GM19438 (cell line): ENCODE data around the gene CD302.
"Not testable (repeated sequence)": the region's sequence is repeated elsewhere in the genome, so short reads cannot be mapped to it uniquely, and the experiment has no call there.

ENCODE experiments used
- ATAC-seq: cut with Tn5 transposase; IDR thresholded peaks from one replicate; pipeline ENCODE4 v1.9.1; 2021; ENCODE audit warnings: low read depth; ENCODE audit not compliant: unreplicated experiment

CD302 gene, protein sequence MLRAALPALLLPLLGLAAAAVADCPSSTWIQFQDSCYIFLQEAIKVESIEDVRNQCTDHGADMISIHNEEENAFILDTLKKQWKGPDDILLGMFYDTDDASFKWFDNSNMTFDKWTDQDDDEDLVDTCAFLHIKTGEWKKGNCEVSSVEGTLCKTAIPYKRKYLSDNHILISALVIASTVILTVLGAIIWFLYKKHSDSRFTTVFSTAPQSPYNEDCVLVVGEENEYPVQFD

DNA sequence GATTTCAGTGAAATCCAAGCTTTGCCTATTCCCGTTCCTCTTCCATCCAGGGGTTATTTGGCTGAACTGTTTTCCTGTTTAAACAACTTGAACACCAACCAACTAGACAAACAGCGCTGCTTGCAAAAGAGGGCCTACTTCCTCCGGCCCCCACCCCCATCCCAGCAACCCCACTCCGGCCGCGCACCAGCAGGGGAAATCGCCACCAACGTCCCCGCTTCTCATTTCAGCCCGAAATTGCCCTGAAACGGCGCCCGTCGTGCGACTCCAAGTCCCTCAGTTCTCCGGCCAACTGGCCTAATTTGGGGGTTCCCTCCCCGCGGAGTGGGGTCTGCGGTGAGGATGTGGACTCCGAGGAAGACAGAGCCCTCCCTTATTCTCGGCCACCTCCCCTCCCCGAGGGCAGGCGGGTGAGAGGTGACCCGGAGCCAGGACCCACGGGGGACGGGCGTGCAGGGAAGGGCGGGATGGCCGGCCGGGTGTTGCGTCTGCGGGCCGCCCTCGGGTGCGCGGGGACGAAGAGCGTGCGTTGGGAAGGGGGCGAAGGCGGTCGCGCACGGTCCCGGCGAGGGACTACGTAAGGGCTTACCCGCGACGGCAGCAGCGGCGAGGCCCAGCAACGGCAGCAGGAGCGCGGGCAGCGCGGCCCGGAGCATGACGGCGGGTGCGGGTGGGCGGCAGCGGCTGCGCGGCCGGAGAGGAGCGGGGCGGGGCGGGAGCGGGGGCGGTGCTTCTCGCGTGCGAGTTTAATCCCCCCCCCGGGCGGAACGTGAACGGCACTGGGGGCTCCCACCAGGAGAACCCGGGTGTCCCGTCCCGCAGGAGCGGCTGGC is at the start of gene CD302:
Gene CD302, minus strand, starts transcription at position 666 of the 833 bp plus-strand sequence. Its CDS starts 10 bp downstream, at position 656.
- ATAC-seq = peak; percentile 55

DNA sequence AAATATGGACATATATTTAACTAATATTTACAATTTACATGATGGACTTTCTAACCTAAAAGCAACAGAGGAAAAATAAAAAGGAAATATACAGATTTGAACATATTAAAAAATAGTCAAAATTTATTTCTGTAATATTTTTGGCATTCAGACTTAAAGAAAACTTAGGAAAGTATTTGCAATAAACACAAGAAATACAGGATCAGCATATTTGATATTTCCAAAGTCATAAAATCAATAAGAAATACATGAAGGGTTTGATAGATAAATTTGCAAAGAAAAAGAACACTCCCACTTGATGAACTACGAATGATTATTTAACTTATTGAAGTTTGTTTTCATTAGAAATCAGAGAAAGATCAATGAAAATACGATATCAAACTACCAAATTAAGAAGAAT is 48.6 kb upstream of the CD302 start:
- ATAC-seq = no peak

DNA sequence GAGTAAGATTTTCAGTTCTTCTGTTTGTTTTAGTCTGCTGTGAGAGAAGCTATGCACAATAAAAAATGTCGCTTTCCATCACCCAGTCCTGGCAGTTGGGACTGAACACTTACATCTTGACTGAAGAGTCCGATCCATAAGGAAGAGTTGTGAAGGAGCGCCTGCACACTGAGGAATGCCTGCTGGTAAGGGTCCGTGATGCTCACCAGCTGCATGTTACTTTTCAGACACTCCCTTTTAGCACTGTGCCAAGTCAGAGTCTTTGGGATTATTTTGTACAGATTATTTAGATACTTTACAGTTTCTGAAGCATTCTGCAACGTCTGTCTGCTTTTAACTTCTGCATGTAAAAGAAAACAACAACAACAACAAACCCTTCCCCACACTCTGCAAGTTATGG is 42.6 kb upstream of the CD302 start:
- ATAC-seq = no peak

DNA sequence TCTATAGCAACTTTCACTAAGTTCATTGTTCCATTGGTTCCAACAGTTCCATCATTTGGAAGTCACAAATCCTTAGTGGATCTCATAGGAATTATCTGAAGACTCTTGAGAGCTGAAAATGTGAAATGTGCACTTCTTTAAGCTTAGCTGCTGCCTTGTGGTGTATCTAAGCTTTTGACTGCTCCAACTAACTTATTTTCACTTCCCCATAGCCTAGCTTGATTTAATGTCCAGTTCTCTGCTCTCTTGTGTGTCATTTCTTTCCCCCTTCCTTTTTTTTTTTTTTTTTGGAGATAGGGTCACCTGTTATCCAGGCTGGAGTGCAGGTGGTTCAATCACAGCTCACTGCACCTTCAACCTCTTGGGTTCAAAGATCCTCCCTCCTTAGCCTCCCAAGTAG is 34.9 kb upstream of the CD302 start:
- no peak for ATAC-seq

DNA sequence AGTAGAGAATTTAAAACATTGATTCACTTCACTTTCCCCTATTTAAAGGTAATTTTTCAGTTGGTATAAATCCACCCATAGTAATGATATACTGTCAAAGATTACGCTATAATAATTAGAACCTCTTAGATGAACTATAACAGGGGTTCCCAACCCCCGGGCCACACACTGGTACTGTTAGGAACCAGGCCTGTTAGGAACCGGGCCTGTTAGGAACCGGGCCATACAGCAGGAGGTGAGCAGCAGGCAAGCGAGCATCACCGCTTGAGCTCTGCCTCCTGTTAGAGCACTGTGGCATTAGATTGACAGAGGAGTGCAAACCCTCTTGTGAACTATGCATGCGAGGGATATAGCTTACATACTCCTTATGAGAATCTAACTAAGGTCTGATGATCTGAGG is 34.0 kb upstream of the CD302 start:
- ATAC-seq = no peak

DNA sequence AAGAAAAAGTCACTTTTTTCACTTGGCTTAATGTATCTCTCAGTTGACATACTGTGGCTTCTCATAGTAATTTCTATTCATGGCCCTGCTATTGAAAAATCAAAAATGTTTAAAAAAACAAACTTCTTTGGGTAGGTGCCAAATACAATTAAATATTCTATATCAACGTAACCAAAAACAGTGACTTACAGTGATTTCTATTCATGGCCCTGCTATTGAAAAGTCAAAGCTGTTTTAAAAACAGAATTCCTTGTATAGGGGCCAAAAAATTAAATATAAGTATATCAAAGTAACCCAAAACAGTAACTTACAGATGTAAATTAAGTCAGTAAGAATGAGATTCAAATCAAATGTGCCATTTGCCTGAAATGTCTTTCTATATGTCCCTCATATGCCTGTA is 31.4 kb upstream of the CD302 start:
- no peak for ATAC-seq

DNA sequence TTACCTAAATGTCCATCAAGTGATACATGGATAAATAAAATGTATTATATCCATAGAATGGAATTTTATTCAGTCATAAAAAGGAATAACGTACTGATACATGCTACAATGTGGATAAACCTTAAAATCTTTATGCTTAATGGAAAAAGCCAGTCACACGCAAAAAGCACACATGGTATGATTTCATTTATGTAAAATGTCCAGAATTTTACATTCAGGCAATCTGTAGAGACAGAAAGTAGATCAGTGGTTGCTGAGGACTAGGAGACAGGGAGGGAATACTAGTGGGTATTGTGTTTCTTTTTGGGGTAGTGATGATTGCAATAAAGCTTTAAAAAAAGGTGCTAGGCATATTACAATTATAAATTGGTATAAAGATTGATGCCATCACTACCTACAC is 30.7 kb upstream of the CD302 start:
- ATAC-seq = no peak

DNA sequence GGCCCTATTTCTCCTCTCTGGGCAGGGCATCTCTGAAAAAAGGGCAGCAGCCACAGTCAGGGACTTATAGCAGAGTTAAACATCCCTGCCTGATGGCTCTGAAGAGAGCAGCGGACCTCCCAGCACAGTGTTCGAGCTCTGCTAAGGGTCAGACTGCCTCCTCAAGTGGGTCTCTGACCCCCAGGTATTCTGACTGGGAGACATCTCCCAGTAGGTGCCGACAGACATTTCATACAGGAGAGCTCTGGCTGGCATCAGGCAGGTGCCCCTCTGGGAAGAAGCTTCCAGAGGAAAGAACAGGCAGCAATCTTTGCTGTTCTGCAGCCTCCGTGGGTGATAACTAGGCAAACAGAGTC is 24.4 kb upstream of the CD302 start:
- ATAC-seq = not testable (repeated sequence)

DNA sequence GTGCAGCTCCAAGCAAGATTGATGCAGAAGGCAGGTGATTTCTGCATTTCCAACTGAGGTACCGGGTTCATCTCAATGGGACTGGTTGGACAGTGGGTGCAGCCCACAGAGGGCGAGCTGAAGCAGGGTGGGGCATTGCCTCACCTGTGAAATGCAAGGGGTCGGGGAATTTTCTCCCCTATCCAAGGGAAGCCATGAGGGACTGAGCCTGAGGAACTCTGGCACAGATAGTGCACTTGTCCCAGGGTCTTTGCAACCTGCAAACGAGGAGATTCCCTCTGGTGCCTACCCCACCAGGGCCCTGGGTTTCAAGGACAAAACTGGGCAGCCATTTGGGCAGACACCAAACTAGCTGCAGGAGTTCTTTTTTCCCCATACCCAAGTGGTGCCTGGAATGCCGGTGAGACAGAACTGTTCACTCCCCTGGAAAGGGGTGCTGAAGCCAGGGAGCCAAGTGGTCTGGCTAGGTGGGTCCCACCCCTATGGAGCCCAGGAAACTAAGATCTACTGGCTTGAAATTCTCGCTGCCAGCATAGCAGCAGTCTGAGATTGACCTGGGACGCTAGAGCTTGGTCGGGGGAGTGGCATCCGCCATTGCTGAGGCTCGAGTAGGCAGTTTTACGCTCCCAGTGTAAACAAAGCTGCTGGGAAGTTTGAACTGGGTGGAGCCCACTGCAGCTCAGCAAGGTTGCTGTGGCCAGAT is 23.9 kb upstream of the CD302 start:
- not testable (repeated sequence) for ATAC-seq

DNA sequence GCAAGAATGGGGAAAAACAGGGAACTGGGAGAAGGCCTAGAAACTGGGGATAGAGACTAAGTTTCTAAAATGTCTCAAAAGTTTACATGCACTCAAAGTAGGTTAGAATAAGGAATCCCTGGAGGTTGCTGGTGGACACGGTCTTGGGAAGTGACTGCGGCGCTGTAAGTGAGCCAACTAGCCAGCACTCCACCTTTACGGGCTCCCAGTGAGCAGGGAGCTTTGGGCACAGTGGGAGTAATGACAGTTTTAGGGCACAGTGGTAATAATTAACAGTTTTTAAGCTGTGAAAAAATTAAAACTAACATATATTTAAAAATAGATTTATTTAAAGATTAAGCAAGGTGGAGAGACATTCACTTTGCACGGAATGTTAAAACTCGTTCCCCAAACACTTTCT is 20.9 kb upstream of the CD302 start:
- ATAC-seq = no peak

DNA sequence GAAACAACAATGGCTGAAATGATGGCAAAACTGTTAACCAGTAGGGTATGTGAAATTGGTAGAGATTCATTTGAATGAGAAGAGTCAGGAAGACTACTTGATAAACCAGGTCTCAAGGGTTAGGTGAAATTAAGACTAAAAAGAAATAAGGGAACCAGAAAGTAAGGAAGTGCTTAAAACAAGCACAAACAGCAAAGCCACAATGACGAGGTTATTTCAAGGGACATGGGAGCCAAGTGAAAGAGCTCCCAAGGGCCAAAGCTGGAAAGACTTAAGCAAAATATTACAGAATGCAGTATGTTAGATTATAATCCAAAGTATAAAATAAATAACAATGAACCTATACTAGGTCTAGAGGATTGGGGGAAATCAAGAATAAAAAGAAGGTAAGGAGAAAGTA is 19.3 kb upstream of the CD302 start:
- no peak for ATAC-seq

DNA sequence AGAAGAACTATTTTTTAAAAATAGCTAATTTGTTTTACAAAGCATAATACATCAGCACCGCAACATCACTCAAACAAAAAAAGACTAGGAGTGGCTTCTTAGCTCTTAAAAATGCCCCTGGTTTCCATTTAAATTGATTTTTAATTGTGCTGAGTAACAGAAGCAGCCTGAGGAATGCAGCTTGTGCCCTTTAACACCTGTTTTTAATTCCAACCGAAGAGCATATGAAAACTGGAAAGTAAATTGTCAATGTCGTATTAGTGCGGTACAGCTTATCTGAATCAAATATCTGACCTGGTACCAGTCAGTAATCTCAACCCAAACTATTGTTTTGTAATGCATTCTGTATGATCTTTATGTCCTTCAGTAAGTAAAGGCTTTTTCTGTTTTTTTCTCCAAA is 13.2 kb upstream of the CD302 start:
- ATAC-seq = no peak

DNA sequence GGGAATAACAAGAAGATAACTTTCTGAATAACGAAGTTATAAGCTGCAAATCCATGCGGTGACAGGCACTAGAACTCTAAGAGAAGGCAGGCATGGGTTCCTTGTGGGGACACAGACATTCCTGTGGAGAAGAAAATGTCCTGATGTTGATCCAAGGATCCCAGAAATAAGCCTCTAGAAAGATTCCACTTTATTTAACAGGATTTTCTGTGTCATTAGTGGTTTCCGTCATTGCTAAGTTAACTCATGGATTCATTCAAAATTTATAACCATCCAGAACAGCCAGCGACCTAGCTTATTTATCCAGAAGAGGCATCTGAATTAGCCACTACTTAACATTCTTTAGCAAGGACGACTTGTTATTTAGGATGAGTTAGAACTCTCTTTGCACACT is 10.0 kb upstream of the CD302 start:
- no peak for ATAC-seq

DNA sequence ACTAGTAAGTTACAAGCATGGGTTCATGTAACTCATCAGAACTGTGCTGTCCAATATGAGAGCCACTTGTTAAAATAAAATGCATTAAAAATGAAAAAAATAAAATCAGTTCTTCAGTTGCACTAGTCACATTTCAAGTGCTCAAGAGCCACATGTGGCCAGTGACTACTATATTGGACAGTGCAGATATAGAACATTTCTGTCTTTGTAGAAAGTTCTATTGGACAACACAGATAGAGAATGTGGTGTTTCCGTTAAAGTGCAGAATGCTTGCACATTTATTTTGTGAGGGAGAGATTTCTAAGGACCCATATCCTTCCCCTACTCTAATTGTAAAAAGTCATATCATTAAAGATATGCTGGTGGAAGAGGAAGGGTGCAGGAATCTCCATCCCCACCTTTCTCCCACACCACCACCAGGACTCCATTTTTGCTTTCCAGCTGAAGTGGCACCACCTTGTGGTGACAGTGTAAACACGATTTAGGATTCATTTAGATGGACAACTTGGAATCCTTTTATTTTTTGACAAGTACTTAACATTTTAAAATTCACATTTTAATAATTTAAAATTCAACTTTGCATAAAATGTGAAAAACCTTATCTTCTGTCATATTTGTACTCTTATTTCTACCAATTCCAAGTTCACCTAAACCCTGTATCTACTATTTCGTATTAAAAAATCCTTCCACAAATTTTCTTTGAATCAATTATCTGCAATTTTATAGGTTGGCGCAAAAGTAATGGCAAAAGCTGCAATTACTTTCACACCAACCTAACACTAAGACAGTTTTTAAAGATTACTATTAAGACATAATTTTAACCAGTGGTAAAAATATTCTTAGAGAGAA is 9.4 kb upstream of the CD302 start:
- no peak for ATAC-seq

DNA sequence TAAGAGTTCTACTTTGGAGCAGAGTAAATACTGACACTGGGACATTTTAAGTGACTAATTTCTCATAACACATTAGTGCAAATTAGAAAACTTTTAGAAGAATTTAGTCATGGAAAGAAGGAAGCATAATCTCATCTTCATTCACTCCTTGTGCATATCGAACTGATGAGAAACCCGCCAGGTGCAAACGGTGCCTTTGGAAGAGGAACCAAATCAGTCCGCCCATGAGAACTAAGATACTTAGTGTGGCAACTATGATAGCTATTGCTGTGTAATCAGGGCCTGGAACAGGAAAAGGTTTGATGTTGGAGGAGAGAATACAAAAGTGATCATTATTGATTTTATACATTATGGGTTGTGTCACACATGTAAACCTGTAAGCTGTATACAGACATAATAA is 6.9 kb upstream of the CD302 start:
- ATAC-seq = no peak

DNA sequence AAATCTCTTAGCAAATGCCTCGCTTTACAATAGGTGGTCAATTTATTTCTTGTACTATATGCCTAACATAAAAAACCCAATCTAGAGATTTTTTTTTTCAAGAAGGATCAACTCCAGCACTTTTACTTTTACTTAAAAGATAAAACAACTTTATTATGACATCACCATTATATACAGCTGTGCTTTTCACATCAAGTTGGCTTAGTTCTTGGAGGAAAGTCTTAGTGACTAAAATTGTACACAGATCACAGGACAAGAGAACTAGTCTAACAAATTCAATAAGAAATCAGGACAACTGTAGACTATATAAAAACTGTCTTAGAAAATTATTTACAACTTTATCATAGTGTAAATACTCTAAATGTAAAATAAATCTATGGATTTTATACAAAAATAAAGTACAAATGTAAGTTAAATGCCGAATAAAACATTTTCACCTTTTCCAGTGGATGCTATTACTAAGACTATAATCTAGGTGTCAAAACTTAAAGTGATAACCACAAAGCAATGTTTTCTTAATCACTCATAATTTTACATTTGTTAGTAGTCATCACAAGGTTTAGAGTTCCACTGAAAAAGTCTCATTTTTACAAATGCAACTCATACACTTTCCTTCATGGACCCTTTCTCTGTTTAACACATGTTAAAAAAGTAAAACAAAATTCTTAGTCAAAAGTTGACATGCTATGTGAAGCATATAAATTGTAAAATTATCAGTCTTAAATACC is 5.4 kb upstream of the CD302 start:
- no peak for ATAC-seq

DNA sequence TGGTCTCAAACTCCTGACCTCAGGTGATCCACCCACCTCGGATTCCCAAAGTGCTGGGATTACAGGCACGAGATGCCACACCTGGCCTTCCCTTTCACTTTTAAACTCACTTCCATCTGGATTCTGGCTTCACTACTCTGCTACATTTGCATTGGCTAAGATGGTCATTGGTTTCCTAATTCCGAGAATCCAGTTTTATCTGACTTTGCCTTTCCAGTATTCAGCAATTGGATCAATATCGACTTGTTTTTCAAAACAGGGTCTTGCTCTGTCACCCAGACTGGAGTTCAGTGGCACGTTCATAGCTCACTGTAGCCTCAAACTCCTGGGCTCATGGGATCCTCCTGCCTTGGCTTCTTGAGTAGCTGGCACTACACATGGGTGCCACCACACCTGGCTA is 4.7 kb upstream of the CD302 start:
- no peak for ATAC-seq

DNA sequence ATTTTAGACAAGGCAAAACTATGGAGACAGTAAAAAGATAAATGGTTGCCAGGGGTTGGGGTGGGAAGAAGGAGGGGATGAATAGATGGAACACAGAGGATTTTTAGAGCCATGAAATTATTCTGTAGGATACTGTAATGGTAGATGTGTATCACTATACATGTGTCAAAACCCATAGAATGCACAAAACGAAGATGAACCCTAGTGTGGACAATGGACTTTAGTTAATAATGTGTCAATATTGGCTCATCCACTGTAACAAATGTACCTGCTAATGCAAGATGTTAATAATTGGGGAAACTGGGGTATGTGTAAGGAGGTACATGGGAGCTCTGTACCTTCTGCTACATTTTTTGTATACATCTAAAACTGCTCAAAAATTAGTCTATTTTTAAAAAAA is 1.8 kb upstream of the CD302 start:
- ATAC-seq = no peak

DNA sequence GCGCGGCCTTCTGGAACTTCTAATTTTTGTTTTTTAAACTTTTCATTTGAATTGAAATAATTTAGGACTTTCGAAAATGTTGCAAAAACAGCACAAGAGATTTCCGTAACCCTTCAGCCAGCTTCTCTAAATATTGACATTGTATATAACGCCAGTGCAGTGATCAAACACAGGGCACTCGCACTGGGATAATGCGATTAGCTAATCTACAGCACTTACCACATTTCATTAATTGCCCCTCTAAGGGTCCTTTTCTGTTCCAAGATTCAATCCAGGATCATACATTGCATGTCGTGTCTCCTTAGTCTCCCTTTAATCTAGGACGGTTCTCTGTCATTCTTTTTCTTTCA is 343 bp upstream of the CD302 start:
- no peak for ATAC-seq

DNA sequence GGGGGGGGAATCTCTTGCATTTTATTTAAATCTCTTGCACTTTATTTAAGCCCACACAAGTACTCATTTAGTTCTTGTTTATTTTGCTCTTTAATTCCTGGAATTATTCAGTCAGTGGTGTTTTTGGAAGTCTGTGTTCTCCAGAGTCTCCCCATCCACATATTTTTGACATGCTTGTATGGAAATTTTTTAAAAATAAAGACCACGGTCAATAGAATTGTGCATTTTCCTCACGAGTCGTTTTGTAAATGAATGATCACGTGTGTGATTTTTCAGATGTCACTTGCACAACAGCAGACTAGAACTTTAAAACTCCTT is 824 bp downstream of the CD302 start:
- no peak for ATAC-seq
